ENCODE data around the gene TULP3. TPM values are rescaled to one million over a fixed set of nuclear protein-coding genes. Genes with fewer than 3 reads are reported as not detected.
"Not testable (repeated sequence)": the region's sequence is repeated elsewhere in the genome, so short reads cannot be mapped to it uniquely, and the experiment has no call there.

The TULP3 gene
- total and polyA plus RNA-seq, 2 donors (not counting 1 experiment from before 2014, with no cell fraction given), result 39.3 to 47.0 TPM

DNA sequence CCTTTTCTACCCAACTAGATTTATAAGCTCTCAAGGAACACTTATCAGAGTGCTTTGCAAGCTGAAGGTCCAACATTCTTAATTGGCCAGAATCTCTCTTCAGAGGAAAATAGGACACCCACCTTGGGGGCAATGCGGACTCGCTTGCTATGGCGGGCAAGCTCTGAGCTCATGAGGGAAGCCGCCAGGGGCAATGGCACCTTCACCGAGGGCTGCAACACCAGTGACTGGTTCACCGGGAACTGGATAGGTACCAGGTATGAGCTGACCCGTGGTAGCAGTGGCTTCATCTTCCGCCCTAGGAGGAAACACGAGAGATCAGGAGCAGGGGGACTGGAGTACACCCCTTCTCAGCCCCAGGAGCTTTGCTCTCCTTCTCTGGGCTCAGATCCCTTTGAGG, 26.5 kb upstream of the TULP3 start:
- H3K36me3 ChIP-seq (ENCODE audit: control insufficient read depth, insufficient read depth, low read length), result peaks cover 9% of the 10 kb centered on the region
- no peak for DNase-seq (ENCODE audit: low read depth in 2 of 2)
- no peaks in the 10 kb centered on the region for H3K27me3 ChIP-seq (ENCODE audit: control insufficient read depth, insufficient read depth, low read length)
- no peaks in the 10 kb centered on the region for H4K20me1 ChIP-seq (ENCODE audit: control insufficient read depth, extremely low read depth, insufficient read depth, low read length)
- no peak overlapping the region for H3K27ac ChIP-seq (ENCODE audit: insufficient read depth, low read length)
- H3K9ac ChIP-seq (ENCODE audit: insufficient read depth, low read length), result no peak overlapping the region
- H3K4me2 ChIP-seq (ENCODE audit: extremely low read depth, insufficient read depth, low read length), result no peak overlapping the region
- H3K9me3 ChIP-seq (ENCODE audit: control insufficient read depth, insufficient read depth, low read depth, low read length), result no peaks in the 10 kb centered on the region
- peaks cover 3% of the 10 kb centered on the region for H3K4me1 ChIP-seq (ENCODE audit: control insufficient read depth, extremely low read depth, insufficient read depth, low read length)
- H3K4me3 ChIP-seq (replicated peaks in 1 of 4; ENCODE audit: control extremely low read depth in 1 of 4, insufficient read depth in 1 of 4, low read depth in 3 of 4, low read length in 4 of 4), result no peak overlapping the region
- H3K79me2 ChIP-seq (ENCODE audit: control insufficient read depth, insufficient read depth, low read length), result no peaks in the 10 kb centered on the region
- H2AFZ ChIP-seq (ENCODE audit: low read length), result no peak overlapping the region
- TF ChIP-seq, protein P1, sequence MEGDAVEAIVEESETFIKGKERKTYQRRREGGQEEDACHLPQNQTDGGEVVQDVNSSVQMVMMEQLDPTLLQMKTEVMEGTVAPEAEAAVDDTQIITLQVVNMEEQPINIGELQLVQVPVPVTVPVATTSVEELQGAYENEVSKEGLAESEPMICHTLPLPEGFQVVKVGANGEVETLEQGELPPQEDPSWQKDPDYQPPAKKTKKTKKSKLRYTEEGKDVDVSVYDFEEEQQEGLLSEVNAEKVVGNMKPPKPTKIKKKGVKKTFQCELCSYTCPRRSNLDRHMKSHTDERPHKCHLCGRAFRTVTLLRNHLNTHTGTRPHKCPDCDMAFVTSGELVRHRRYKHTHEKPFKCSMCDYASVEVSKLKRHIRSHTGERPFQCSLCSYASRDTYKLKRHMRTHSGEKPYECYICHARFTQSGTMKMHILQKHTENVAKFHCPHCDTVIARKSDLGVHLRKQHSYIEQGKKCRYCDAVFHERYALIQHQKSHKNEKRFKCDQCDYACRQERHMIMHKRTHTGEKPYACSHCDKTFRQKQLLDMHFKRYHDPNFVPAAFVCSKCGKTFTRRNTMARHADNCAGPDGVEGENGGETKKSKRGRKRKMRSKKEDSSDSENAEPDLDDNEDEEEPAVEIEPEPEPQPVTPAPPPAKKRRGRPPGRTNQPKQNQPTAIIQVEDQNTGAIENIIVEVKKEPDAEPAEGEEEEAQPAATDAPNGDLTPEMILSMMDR (conservative IDR thresholded peaks at IDR 0.05 in 1 of 2, IDR thresholded peaks at IDR 0.05 in 1 of 2; ENCODE audit: low read depth in 1 of 2, low read length in 2 of 2), result no peak
- TF ChIP-seq EZH2 (IDR thresholded peaks at IDR 0.05; ENCODE audit: low read length, missing control alignments), result no peak

DNA sequence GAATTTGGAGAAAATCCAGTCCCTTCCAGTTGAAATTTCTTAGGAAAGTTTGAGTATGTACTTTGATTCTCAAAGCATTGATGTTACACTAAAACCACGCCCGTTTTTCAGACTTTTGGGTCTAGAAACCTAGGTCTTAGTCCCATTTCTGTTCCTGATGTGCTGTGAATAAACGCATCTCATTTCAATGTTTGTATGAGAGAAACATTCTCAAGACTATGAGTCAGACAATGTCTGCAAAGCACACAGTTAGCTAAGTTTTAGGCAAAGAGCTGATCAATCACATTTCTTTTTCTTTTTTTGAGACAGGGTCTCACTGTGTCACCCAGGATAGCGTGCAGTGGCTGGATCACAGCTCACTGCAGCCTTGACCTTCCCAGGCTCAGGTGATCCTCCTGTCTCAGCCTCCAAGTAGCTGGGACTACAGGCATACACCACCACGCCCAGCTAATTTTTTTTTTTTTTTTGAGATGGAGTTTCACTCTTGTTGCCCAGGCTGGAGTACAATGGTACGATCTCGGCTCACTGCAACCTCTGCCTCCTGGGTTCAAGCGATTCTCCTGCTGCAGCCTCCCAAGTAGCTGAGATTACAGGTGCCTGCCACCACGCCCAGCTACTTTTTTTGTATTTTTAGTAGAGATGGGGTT, 21.6 kb upstream of the TULP3 start:
- not testable (repeated sequence) for H3K9ac ChIP-seq (ENCODE audit: insufficient read depth, low read length); H3K79me2 ChIP-seq (ENCODE audit: control insufficient read depth, insufficient read depth, low read length); H3K9me3 ChIP-seq (ENCODE audit: control insufficient read depth, insufficient read depth, low read depth, low read length); H3K4me2 ChIP-seq (ENCODE audit: extremely low read depth, insufficient read depth, low read length); H3K27ac ChIP-seq (ENCODE audit: insufficient read depth, low read length); H4K20me1 ChIP-seq (ENCODE audit: control insufficient read depth, extremely low read depth, insufficient read depth, low read length); H3K27me3 ChIP-seq (ENCODE audit: control insufficient read depth, insufficient read depth, low read length); H2AFZ ChIP-seq (ENCODE audit: low read length); H3K4me1 ChIP-seq (ENCODE audit: control insufficient read depth, extremely low read depth, insufficient read depth, low read length); H3K4me3 ChIP-seq (replicated peaks in 1 of 4; ENCODE audit: control extremely low read depth in 1 of 4, insufficient read depth in 1 of 4, low read depth in 3 of 4, low read length in 4 of 4)
- H3K36me3 ChIP-seq (ENCODE audit: control insufficient read depth, insufficient read depth, low read length), result peaks cover 12% of the 10 kb centered on the region
- peak; percentile 57 to 65 for DNase-seq (ENCODE audit: low read depth in 2 of 2)

DNA sequence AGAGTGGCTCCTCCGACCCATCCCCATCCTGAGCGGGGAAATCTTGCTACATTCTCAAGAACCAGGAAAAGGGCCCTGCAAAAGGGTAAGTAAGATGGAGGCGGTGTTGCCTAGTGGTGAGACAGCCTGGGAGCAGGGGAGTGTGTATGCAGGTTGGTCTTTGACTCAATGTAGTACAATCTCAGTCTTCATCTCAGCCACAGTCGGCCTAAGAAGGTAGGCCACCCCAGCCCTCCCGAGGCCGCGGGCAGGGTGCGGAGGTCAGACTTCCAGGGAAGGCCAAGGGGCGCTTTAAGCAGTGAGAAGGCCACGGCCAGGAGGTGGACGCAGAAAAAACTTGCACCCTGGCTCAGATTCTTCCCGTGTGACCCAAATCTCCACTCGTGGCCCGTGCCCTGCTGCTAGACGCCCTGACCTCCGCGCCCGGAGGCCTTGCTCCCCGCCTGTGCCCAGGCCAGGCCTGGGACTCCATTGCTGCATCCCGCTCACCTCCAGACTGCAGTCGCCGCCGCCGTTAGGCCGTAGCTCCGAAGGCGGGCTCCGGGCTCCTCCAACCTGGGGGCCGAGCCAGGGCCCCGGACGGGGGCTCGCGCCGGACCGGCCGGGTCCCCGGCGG, 14.2 kb upstream of the TULP3 start:
- H4K20me1 ChIP-seq (ENCODE audit: control insufficient read depth, extremely low read depth, insufficient read depth, low read length), result no peaks in the 10 kb centered on the region
- H3K9ac ChIP-seq (ENCODE audit: insufficient read depth, low read length), result peak overlapping the region; percentile 84
- H3K79me2 ChIP-seq (ENCODE audit: control insufficient read depth, insufficient read depth, low read length), result peaks cover 60% of the 10 kb centered on the region
- DNase-seq (ENCODE audit: low read depth in 2 of 2), result peak; percentile 26 to 29
- TF ChIP-seq, protein P1 (conservative IDR thresholded peaks at IDR 0.05 in 1 of 2, IDR thresholded peaks at IDR 0.05 in 1 of 2; ENCODE audit: low read depth in 1 of 2, low read length in 2 of 2), result no peak
- TF ChIP-seq EZH2 (IDR thresholded peaks at IDR 0.05; ENCODE audit: low read length, missing control alignments), result no peak
- H3K27ac ChIP-seq (ENCODE audit: insufficient read depth, low read length), result peak overlapping the region; percentile 98
- H3K36me3 ChIP-seq (ENCODE audit: control insufficient read depth, insufficient read depth, low read length), result peaks cover 2% of the 10 kb centered on the region
- peaks cover 6% of the 10 kb centered on the region for H3K4me1 ChIP-seq (ENCODE audit: control insufficient read depth, extremely low read depth, insufficient read depth, low read length)
- H3K9me3 ChIP-seq (ENCODE audit: control insufficient read depth, insufficient read depth, low read depth, low read length), result no peaks in the 10 kb centered on the region
- H3K4me3 ChIP-seq (replicated peaks in 1 of 4; ENCODE audit: control extremely low read depth in 1 of 4, insufficient read depth in 1 of 4, low read depth in 3 of 4, low read length in 4 of 4), result peak overlapping the region; percentile 64 to 92 (median 78)
- no peaks in the 10 kb centered on the region for H3K27me3 ChIP-seq (ENCODE audit: control insufficient read depth, insufficient read depth, low read length)
- H2AFZ ChIP-seq (ENCODE audit: low read length), result peak overlapping the region; percentile 92
- peak overlapping the region; percentile 99 for H3K4me2 ChIP-seq (ENCODE audit: extremely low read depth, insufficient read depth, low read length)
